WTC11 (cell line): ENCODE results near the gene COL12A1.

Experiments used
- CBFB ChIP-seq: sonication (generic); formaldehyde crosslinking; IDR thresholded peaks from 2 replicates; pipeline ENCODE4 v1.8.1; 2022; ENCODE audit warnings: mild to moderate bottlenecking, low read depth, missing genetic modification reagents
- CREB1 ChIP-seq: sonication (generic); formaldehyde crosslinking; IDR thresholded peaks from 2 replicates; pipeline ENCODE4 v1.8.0; 2023; ENCODE audit warnings: mild to moderate bottlenecking, missing genetic modification reagents
- E2F4 ChIP-seq: sonication (generic); formaldehyde crosslinking; IDR thresholded peaks from 2 replicates; pipeline ENCODE4 v1.8.1; 2022; ENCODE audit warnings: low read depth, mild to moderate bottlenecking, moderate library complexity, missing genetic modification reagents, borderline replicate concordance
- IRF2 ChIP-seq: sonication (generic); formaldehyde crosslinking; IDR thresholded peaks from 2 replicates; pipeline ENCODE4 v1.8.0; 2022; ENCODE audit warnings: low read depth, missing genetic modification reagents, borderline replicate concordance
- NFYB ChIP-seq: sonication (generic); formaldehyde crosslinking; conservative IDR thresholded peaks from 2 replicates; pipeline ENCODE4 v1.8.0; 2022; ENCODE audit warnings: low read depth, missing genetic modification reagents
- NR2C2 ChIP-seq: sonication (generic); formaldehyde crosslinking; IDR thresholded peaks from 2 replicates; pipeline ENCODE4 v1.8.0; 2022; ENCODE audit warnings: mild to moderate bottlenecking, missing genetic modification reagents
- RELA ChIP-seq: sonication (generic); formaldehyde crosslinking; IDR thresholded peaks from 2 replicates; pipeline ENCODE4 v1.8.1; 2022; ENCODE audit warnings: missing genetic modification reagents, mild to moderate bottlenecking, borderline replicate concordance
- SP1 ChIP-seq: sonication (generic); formaldehyde crosslinking; conservative IDR thresholded peaks from 2 replicates; pipeline ENCODE4 v1.8.1; 2022; ENCODE audit warnings: missing genetic modification reagents
- TEAD1 ChIP-seq: sonication (generic); formaldehyde crosslinking; IDR thresholded peaks from 2 replicates; pipeline ENCODE4 v1.8.0; 2022; ENCODE audit warnings: mild to moderate bottlenecking, missing genetic modification reagents
- USF2 ChIP-seq: sonication (generic); formaldehyde crosslinking; IDR thresholded peaks from 2 replicates; pipeline ENCODE4 v1.8.1; 2023; ENCODE audit warnings: mild to moderate bottlenecking, missing genetic modification reagents, moderate library complexity
- TF ChIP-seq, protein P1 (sequence below): fragments of 200-600 bp; IDR thresholded peaks from 2 replicates; pipeline ENCODE4 v1.8.0; 2022; ENCODE audit warnings: antibody characterized with exemption
- TF ChIP-seq, protein P2 (sequence below): sonication (generic); formaldehyde crosslinking; IDR thresholded peaks from 2 replicates; pipeline ENCODE4 v1.8.0; 2022; ENCODE audit warnings: mild to moderate bottlenecking, missing genetic modification reagents

DNA sequence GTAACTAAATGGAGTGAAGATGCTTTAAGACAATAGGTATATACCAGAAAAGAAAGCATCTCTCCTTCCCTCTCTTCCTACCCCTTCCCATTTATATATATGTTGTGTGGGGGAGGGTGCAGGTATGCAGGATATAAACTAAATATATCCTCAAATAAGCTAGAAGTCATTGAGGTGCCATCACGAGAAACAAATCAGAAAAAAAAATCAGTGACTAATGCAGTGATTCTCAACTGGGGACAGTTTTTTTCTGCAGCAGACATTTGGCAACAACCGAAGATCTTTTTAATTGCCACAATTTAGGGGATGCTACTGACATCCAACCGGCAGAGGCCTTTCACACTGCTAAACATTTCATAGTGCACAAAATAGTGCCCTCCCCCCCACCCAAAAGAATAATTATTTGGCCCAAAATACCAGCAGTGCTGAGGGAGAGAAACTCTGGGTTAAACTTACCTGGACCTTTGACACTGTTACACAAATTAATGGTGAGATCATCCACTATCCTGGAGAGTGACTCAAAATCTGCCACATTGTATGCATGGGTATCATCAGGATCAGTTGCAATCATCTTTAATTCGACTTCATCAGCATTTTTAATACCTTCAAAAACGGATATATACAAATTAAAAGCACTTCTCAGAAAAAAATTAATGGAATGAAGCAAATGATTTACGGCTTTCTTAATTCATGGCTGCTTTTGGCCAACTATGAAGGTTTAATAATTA, 55.0 kb downstream of the COL12A1 start:
- TF ChIP-seq, protein P1, sequence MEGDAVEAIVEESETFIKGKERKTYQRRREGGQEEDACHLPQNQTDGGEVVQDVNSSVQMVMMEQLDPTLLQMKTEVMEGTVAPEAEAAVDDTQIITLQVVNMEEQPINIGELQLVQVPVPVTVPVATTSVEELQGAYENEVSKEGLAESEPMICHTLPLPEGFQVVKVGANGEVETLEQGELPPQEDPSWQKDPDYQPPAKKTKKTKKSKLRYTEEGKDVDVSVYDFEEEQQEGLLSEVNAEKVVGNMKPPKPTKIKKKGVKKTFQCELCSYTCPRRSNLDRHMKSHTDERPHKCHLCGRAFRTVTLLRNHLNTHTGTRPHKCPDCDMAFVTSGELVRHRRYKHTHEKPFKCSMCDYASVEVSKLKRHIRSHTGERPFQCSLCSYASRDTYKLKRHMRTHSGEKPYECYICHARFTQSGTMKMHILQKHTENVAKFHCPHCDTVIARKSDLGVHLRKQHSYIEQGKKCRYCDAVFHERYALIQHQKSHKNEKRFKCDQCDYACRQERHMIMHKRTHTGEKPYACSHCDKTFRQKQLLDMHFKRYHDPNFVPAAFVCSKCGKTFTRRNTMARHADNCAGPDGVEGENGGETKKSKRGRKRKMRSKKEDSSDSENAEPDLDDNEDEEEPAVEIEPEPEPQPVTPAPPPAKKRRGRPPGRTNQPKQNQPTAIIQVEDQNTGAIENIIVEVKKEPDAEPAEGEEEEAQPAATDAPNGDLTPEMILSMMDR = no peak
- no peak for TF ChIP-seq E2F4
- no peak for TF ChIP-seq CBFB (CRISPR knock-in tag)
- TF ChIP-seq IRF2 (CRISPR knock-in tag) = no peak
- TF ChIP-seq NFYB (CRISPR knock-in tag) = no peak
- no peak for TF ChIP-seq SP1
- no peak for TF ChIP-seq RELA (CRISPR knock-in tag)
- no peak for TF ChIP-seq CREB1 (CRISPR knock-in tag)
- TF ChIP-seq, protein P2, sequence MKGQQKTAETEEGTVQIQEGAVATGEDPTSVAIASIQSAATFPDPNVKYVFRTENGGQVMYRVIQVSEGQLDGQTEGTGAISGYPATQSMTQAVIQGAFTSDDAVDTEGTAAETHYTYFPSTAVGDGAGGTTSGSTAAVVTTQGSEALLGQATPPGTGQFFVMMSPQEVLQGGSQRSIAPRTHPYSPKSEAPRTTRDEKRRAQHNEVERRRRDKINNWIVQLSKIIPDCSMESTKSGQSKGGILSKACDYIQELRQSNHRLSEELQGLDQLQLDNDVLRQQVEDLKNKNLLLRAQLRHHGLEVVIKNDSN (CRISPR knock-in tag) = no peak
- no peak for TF ChIP-seq USF2 (CRISPR knock-in tag)
- no peak for TF ChIP-seq TEAD1
- no peak for TF ChIP-seq NR2C2 (CRISPR knock-in tag)
